GM12873 (cell line): ENCODE data around the gene SUMO1.

ENCODE experiments used
- TF ChIP-seq, protein P1 (sequence below): IDR thresholded peaks from 2 replicates; pipeline ENCODE4 v1.5.1; 2012; ENCODE audit warnings: low read depth, mild to moderate bottlenecking, moderate library complexity, low read length, control low read depth; ENCODE audit not compliant: insufficient read depth; ENCODE audit errors: missing control alignments

The SUMO1 gene

DNA sequence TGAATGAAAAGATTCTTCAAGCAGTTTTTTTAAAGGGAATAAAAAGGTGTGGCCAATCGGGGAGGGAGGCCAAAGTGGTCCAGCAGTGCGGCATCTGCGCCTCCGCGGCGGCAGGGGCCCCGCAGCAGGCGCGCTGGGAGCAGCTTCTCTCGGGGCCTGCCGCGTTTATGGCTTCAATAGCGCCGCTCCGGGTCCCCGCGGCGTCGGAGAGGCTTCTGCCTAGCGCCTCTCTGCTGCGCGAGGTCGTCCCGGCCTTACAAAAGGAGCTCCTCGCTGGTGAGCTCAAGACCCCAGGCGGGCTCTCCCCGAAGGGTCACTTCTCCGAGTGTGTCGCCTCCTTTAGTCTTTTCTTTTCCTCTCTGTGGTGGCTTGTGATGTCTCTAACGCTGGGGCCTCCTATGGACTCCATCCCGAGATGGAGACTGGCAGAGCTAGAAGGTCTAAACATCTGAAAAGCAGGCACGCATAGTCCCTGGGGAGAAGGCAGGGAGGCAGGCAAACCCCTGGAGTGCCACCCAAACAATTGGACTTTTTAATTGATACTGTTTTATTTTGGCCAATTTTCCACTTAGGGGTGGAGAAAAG lies 67.1 kb downstream of the SUMO1 start:
- TF ChIP-seq, protein P1, sequence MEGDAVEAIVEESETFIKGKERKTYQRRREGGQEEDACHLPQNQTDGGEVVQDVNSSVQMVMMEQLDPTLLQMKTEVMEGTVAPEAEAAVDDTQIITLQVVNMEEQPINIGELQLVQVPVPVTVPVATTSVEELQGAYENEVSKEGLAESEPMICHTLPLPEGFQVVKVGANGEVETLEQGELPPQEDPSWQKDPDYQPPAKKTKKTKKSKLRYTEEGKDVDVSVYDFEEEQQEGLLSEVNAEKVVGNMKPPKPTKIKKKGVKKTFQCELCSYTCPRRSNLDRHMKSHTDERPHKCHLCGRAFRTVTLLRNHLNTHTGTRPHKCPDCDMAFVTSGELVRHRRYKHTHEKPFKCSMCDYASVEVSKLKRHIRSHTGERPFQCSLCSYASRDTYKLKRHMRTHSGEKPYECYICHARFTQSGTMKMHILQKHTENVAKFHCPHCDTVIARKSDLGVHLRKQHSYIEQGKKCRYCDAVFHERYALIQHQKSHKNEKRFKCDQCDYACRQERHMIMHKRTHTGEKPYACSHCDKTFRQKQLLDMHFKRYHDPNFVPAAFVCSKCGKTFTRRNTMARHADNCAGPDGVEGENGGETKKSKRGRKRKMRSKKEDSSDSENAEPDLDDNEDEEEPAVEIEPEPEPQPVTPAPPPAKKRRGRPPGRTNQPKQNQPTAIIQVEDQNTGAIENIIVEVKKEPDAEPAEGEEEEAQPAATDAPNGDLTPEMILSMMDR: no peak

DNA sequence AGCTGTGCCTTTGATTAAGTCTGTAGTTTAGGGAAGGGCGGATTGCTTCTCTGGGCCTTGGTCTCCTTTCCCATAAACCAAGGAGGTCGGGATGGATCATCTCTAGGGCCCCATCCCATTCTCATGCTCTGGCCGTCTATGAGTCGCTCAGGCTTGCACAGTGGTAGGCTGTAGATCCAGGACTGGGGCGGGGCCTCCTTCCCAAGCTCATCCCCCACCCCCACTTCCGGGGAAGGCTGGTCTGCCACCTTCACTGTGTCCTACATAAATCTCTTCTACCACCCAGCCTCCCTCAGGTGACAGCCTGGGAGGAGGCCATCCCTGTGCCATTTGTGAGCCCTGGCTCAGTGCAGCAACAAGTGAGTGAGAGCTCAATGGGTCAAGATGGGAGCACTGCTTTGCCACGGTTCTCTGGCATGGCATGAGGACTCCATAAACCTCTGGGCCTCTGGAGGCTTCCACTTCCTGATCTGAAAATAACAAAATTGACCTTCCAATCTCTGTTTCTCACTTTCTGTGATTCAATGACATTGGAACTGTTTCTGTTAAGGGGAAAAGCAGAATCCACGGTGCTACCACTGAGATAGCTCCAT lies 68.5 kb downstream of the SUMO1 start:
- TF ChIP-seq, protein P1: no peak

DNA sequence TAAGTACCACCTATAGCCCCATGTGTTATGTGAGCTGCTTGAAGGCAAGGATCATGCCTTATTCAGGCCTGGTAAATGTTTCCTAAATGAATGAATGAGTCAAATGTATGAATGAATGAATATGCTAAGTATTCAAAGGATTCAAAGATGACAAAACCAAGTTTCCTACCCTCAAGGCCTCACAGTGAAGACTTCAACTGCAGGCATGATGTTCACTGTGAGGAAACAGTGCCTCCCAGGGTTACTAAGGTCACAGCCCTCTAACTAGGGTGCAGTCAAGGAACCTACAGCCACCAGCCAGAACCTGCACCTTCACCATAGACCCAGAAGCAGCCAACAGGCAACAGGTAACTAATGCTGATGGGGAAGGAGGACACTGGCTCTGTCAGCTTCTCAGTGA lies 69.3 kb downstream of the SUMO1 start:
- TF ChIP-seq, protein P1: no peak

DNA sequence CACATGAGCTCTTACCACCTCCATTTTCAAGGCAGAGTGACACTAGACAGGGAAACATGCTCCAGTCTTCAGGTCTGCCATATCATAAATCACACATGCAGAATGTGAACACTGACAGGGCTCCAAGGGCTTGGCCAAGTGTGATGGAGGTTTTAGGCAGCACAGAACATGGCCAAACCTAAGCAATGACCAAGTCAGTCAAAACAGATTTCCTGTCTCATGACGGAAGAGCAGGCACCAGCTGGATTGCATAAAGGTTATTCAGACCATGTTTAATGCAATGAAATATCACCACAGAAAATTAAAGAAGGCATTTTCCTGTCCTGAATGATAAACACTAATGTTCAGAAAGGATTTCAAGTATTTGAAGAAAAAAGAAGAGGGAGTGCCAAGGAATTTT lies 72.5 kb downstream of the SUMO1 start:
- TF ChIP-seq, protein P1: no peak

DNA sequence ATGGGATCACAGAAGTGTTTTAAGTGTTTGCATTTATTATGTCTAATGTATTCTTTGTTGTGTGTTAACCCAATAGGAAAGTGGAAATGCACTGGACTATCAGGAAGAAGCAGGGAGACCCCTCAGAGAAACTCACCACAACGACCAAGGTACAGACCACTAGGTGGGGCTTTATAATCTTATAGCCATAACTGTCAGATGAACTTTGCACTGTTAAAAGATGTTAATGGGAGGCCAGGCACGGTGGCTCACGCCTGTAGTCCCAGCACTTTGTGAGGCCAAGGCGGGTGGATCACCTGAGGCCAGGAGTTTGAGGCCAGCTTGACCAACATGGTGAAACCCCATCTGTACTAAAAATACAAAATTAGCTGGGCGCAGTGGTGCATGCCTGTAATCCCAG lies 73.2 kb downstream of the SUMO1 start:
- TF ChIP-seq, protein P1: no peak

DNA sequence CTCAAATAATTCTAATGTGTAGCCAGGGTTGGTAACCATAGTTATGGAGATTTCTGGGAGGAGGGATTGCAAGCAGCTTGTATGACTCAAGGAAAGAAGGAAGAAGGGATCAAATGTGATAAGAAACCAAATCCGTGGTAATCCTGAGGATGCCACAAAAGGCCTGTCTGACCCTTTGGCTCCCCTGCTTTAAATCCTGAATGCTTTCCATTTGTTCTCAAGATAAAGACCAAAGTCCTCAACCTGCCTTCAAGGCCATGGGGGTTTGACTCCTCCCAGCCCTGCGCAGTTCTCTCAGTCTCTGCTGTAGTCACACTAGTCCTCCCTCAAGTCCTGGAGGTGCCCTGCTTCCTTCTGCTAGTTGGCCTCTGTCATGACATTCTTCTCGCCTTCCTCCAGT lies 74.0 kb downstream of the SUMO1 start:
- TF ChIP-seq, protein P1: no peak

DNA sequence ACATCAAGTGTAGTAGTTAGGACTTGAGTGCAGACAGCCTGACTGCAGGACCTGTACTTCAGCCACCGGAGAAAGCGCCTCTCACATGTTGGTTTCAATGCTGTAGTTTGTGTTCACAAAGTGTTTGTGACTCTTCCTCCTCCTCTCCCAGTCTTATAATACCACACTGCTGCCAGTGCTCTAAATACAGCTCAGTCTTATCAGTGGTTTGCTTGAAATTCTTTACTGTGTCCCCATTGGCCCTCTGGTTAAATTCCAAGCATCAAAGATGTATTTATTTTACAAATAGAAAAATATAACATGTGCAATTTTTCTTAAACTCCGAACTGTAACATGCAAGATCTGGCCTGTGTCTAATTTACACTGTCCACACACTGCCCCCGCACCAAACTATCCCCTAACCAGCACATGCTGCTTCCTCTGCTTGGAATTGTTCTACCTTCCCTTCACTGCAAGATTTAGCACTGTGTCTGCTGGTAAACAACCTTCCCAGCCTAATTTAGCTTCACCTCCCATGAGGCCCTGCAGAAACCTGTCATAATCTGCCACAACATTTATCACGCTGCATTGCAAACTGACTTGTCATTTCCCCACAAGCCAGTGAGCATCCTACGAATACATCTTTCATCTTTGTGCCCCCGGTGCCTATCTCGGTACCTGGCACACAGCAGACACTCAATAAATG lies 77.1 kb downstream of the SUMO1 start:
- TF ChIP-seq, protein P1: no peak
